Mesothelial cell of epicardium (in vitro differentiated cells): ENCODE measurements around the gene EME1. TPM values are rescaled to one million over a fixed set of nuclear protein-coding genes. Genes with fewer than 3 reads are reported as not detected.

ENCODE experiments used
- DNase-seq, 2 experiments: peaks; one replicate each; pipeline ENCODE4 v3.0.0; 2021; ENCODE audit warnings: low spot score in 2 of 2; ENCODE audit not compliant: unreplicated experiment in 2 of 2
- H3K27ac Mint-ChIP-seq: 2 replicates; pipeline ENCODE4 v1.8.0; 2021; ENCODE audit warnings: mixed read lengths
- H3K27me3 Mint-ChIP-seq: 2 replicates; pipeline ENCODE4 v1.8.0; 2021; ENCODE audit warnings: low read depth, mixed read lengths
- H3K36me3 Mint-ChIP-seq: 2 replicates; pipeline ENCODE4 v1.8.0; 2021; ENCODE audit warnings: mixed read lengths
- H3K4me1 Mint-ChIP-seq: 2 replicates; pipeline ENCODE4 v1.8.0; 2021; ENCODE audit warnings: mixed read lengths
- H3K4me3 Mint-ChIP-seq: 2 replicates; pipeline ENCODE4 v1.8.0; 2021; ENCODE audit warnings: mild to moderate bottlenecking, moderate library complexity, mixed read lengths
- H3K9me3 Mint-ChIP-seq: 2 replicates; pipeline ENCODE4 v1.8.0; 2021; ENCODE audit warnings: mixed read lengths
- total RNA-seq: library from RNA; stranded (reverse); gene quantifications from 3 replicates; pipeline ENCODE4 v1.2.1, GENCODE V29; 2021
- TF ChIP-seq, protein P1 (sequence below): fragments of 200-600 bp; sonication (generic); IDR thresholded peaks from one replicate; pipeline ENCODE4 v1.5.0; 2021; ENCODE audit warnings: antibody characterized with exemption; ENCODE audit not compliant: unreplicated experiment

EME1 gene
- 7.8 to 11.6 TPM (median 10.3 TPM) in 3 replicates for total RNA-seq

- Mint-ChIP-seq H3K27me3 (no peaks in the 10 kb centered on the region), H3K4me3 (peak within 1 kb of the TSS; percentile 99), H3K9me3 (no peaks in the 10 kb centered on the region), H3K27ac (peak within 1 kb of the TSS; percentile 99), H3K36me3 (peaks cover 15% of the 10 kb centered on the region), H3K4me1 (peaks cover 20% of the 10 kb centered on the region)
- TF ChIP-seq, protein P1, sequence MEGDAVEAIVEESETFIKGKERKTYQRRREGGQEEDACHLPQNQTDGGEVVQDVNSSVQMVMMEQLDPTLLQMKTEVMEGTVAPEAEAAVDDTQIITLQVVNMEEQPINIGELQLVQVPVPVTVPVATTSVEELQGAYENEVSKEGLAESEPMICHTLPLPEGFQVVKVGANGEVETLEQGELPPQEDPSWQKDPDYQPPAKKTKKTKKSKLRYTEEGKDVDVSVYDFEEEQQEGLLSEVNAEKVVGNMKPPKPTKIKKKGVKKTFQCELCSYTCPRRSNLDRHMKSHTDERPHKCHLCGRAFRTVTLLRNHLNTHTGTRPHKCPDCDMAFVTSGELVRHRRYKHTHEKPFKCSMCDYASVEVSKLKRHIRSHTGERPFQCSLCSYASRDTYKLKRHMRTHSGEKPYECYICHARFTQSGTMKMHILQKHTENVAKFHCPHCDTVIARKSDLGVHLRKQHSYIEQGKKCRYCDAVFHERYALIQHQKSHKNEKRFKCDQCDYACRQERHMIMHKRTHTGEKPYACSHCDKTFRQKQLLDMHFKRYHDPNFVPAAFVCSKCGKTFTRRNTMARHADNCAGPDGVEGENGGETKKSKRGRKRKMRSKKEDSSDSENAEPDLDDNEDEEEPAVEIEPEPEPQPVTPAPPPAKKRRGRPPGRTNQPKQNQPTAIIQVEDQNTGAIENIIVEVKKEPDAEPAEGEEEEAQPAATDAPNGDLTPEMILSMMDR, result no peak
- peak; percentile 59 to 79 for DNase-seq
These were observed at the start of gene EME1, which contains the start of gene MRPL27 for GRCh38 chr17:50372758-50373556. EME1 (plus strand) TSS chr17:50373229; CDS start chr17:50375209, 1,980 bp downstream. MRPL27 (minus strand) TSS chr17:50373184; CDS start chr17:50373170, 14 bp downstream.

DNA sequence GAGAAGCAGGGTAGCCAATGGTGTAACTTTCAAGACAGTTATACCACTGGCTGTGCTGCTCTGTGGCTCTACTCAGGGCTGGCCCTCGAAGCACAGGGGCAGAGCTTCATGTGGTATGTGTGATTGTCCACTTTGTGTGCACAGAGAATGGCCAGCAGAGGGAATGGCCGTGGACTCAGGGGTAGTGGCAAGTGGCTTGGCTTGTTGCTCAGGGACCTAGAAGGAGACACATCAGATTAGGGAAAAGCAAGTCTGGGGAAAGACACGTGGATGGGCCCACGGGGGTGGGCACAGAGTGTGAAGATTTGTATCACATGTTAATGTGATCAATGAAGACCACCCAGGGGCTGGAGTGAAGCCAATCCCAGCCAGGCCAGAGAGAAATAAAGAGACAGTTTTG, 47.1 kb upstream of the EME1 start:
- no peak overlapping the region for H3K4me3 Mint-ChIP-seq
- peaks cover 9% of the 10 kb centered on the region for H3K4me1 Mint-ChIP-seq
- H3K36me3 Mint-ChIP-seq, result no peaks in the 10 kb centered on the region
- H3K27me3 Mint-ChIP-seq, result no peaks in the 10 kb centered on the region
- TF ChIP-seq, protein P1, result no peak
- no peaks in the 10 kb centered on the region for H3K9me3 Mint-ChIP-seq
- no peak for DNase-seq
- no peak overlapping the region for H3K27ac Mint-ChIP-seq

- Mint-ChIP-seq H3K4me1 (peaks cover 9% of the 10 kb centered on the region), H3K9me3 (no peaks in the 10 kb centered on the region), H3K36me3 (no peaks in the 10 kb centered on the region), H3K27ac (no peak overlapping the region), H3K4me3 (no peak overlapping the region), H3K27me3 (no peaks in the 10 kb centered on the region)
- no peak for DNase-seq
- TF ChIP-seq, protein P1, result no peak
These were observed 46.1 kb upstream of the EME1 start for GRCh38 chr17:50326831-50327364.

- no peaks in the 10 kb centered on the region for H3K27me3 Mint-ChIP-seq
- H3K9me3 Mint-ChIP-seq, result no peaks in the 10 kb centered on the region
- DNase-seq, result no peak
- H3K36me3 Mint-ChIP-seq, result no peaks in the 10 kb centered on the region
- no peak overlapping the region for H3K27ac Mint-ChIP-seq
- H3K4me1 Mint-ChIP-seq, result peaks cover 3% of the 10 kb centered on the region
- H3K4me3 Mint-ChIP-seq, result no peak overlapping the region
- TF ChIP-seq, protein P1, result no peak
These were observed 44.4 kb upstream of the EME1 start for GRCh38 chr17:50328363-50329325.

DNA sequence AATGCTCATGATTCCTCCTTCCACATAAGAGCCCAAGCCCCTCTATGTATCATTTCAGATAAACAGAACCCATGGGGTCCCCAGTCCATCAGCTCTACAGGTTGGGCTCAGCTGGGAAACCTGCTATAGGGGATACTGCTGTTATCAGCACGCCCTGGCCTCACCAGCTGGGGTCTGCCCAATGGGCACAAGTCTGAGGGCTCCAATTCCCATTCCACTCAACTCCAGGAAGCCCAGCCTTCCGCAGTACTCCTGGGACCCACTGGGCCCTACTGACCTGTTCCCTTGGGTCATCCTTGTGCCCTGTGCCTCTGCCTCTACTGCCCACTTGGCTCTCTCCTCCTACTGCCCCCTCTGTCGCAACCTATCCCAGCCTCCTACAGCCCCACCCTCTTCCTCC, 43.3 kb upstream of the EME1 start:
- H3K4me1 Mint-ChIP-seq, result peaks cover 3% of the 10 kb centered on the region
- no peak for DNase-seq
- TF ChIP-seq, protein P1, result no peak
- H3K4me3 Mint-ChIP-seq, result no peak overlapping the region
- no peaks in the 10 kb centered on the region for H3K27me3 Mint-ChIP-seq
- no peaks in the 10 kb centered on the region for H3K36me3 Mint-ChIP-seq
- no peak overlapping the region for H3K27ac Mint-ChIP-seq
- H3K9me3 Mint-ChIP-seq, result no peaks in the 10 kb centered on the region
